Erythroblast (primary cell): ENCODE results near the gene SPDL1.

Source experiments
- GATA1 ChIP-seq: IDR thresholded peaks from 2 replicates; pipeline ENCODE4 v1.6.1; 2011; ENCODE audit warnings: low read depth, mild to moderate bottlenecking, control low read depth, low read length, moderate library complexity
- POLR2A ChIP-seq: IDR thresholded peaks from 2 replicates; pipeline ENCODE4 v1.6.1; 2011; ENCODE audit warnings: mild to moderate bottlenecking, low read length

- TF ChIP-seq POLR2A (no peak), GATA1 (no peak)
Observed at GRCh38 chr5:169534311-169534880, 49.2 kb upstream of the SPDL1 start.
